ENCODE measurements around the gene TNIK.

DNA sequence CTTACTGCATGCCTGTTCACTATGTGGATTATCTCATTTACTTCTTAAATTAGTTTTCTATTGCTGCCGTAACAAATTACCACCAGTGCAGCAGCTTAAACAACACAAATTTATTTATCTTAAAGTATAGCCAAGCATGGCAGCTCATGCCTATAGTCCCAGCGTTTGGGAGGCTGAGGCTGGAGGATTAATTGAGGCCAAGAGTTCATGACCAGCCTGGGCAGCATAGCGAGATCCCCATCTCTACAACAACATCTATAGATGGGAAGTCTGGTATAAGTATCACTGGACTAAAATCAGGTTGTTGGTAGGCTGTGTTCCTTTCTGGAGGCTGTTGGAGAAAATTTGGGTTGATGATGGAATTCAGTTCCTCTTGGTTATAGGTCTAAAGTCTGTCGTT lies 438.8 kb downstream of the TNIK start:
- TF ChIP-seq POLR2AphosphoS5 (IDR thresholded peaks at IDR 0.05; ENCODE audit: low read depth, low read length), result no peak
- no peak for TF ChIP-seq POLR2A (IDR thresholded peaks at IDR 0.05; ENCODE audit: low read depth, low read length)

Data from GM12892 (cell line).